Keratinocyte (primary cell): ENCODE results near the gene A4GNT. TPM values are rescaled to one million over a fixed set of nuclear protein-coding genes. Genes with fewer than 3 reads are reported as not detected.

Experiments
- DNase-seq: peaks from one replicate; pipeline ENCODE4 v3.0.0-alpha.2; 2011; ENCODE audit warnings: low read depth, missing footprints, low spot score
- FAIRE-seq: peaks from 2 replicates; lab custom pipeline; 2011; peaks lifted over from hg19 to GRCh38; lab: Jason Lieb, UNC
- H2AFZ ChIP-seq: 2 replicates; pipeline ENCODE4 v1.6.0; 2012; ENCODE audit warnings: low read length, control low read depth, inconsistent platforms; ENCODE audit not compliant: control insufficient read depth
- H3K27ac ChIP-seq: 2 replicates; pipeline ENCODE4 v1.5.1; 2011; ENCODE audit warnings: low read length; ENCODE audit not compliant: control insufficient read depth, insufficient read depth
- H3K27me3 ChIP-seq: 3 replicates; pipeline ENCODE4 v1.6.0; 2011; ENCODE audit warnings: low read length; ENCODE audit not compliant: control insufficient read depth, insufficient read depth; ENCODE audit errors: extremely low read depth
- H3K36me3 ChIP-seq, 2 experiments: 2 replicates in 1 of 2; 3 replicates in 1 of 2; pipeline ENCODE4 v1.5.1; 2011; ENCODE audit warnings: low read length in 2 of 2, mild to moderate bottlenecking in 1 of 2; ENCODE audit not compliant: control insufficient read depth in 2 of 2, insufficient read depth in 2 of 2; ENCODE audit errors: extremely low read depth in 1 of 2
- H3K4me1 ChIP-seq: 3 replicates; pipeline ENCODE4 v1.5.1; 2011; ENCODE audit warnings: low read length; ENCODE audit not compliant: control insufficient read depth, insufficient read depth; ENCODE audit errors: extremely low read depth
- H3K4me2 ChIP-seq: 3 replicates; pipeline ENCODE4 v1.6.0; 2011; ENCODE audit warnings: low read depth, low read length; ENCODE audit not compliant: control insufficient read depth, insufficient read depth; ENCODE audit errors: extremely low read depth
- H3K4me3 ChIP-seq, 3 experiments: fragments of 200-600 bp in 1 of 3; sonication (generic) in 1 of 3; 2 replicates in 2 of 3; 3 replicates in 1 of 3; pipeline ENCODE4 v1.5.1; 2011 to 2016; ENCODE audit warnings: low read length in 3 of 3, mild to moderate bottlenecking in 3 of 3, control low read depth in 2 of 3, inconsistent platforms in 1 of 3, low read depth in 1 of 3, mixed read lengths in 1 of 3, mixed run types in 1 of 3, moderate library complexity in 1 of 3; ENCODE audit not compliant: control insufficient read depth in 2 of 3, insufficient read depth in 2 of 3; ENCODE audit errors: extremely low read depth in 1 of 3
- H3K79me2 ChIP-seq: 2 replicates; pipeline ENCODE4 v1.6.0; 2012; ENCODE audit warnings: low read length; ENCODE audit not compliant: control insufficient read depth, insufficient read depth
- H3K9ac ChIP-seq: 3 replicates; pipeline ENCODE4 v1.6.0; 2011; ENCODE audit warnings: low read length; ENCODE audit not compliant: control insufficient read depth, insufficient read depth; ENCODE audit errors: extremely low read depth
- H3K9me1 ChIP-seq: 3 replicates; pipeline ENCODE4 v1.6.0; 2011; ENCODE audit warnings: low read length; ENCODE audit not compliant: control insufficient read depth, insufficient read depth; ENCODE audit errors: extremely low read depth
- H3K9me3 ChIP-seq: 2 replicates; pipeline ENCODE4 v1.5.1; 2012; ENCODE audit warnings: low read depth, low read length; ENCODE audit not compliant: control insufficient read depth
- H4K20me1 ChIP-seq: 3 replicates; pipeline ENCODE4 v1.6.0; 2011; ENCODE audit warnings: low read length; ENCODE audit not compliant: control insufficient read depth, insufficient read depth; ENCODE audit errors: extremely low read depth
- CTCF ChIP-seq, 3 experiments: IDR thresholded peaks in 1 of 3; conservative IDR thresholded peaks in 1 of 3; optimal IDR thresholded peaks in 1 of 3; 2 replicates in 2 of 3; 3 replicates in 1 of 3; pipeline versions ENCODE3 to v1.5.1; 2011; ENCODE audit warnings: low read length in 3 of 3, mild to moderate bottlenecking in 3 of 3, moderate library complexity in 2 of 3, control low read depth in 1 of 3, inconsistent platforms in 1 of 3; ENCODE audit not compliant: insufficient read depth in 2 of 3; ENCODE audit errors: extremely low read depth in 1 of 3
- EZH2 ChIP-seq: IDR thresholded peaks from one replicate; pipeline ENCODE4 v1.6.1; 2012; ENCODE audit warnings: inconsistent platforms, mild to moderate bottlenecking, low read length, moderate library complexity
- dilution Hi-C: fragments of 300-500 bp; cut with MboI; formaldehyde crosslinking; loops from one replicate; pipeline ENCODE4 v1.7.0; 2020; ENCODE audit warnings: low sequenced_read_pairs; ENCODE audit not compliant: extremely low pct_ligation_motif_present
- polyA plus RNA-seq, 5 experiments: library from polyadenylated mRNA; depleted of rRNA in 3 of 5; stranded (reverse) in 3 of 5; stranded (forward) in 1 of 5; unstranded in 1 of 5; fragments of >200 nt; gene quantifications; 1 replicate in 1 of 5; 2 replicates in 3 of 5; 3 replicates in 1 of 5; pipeline versions ENCODE4 v1.2.1 to v1.2.3, GENCODE V29; 2011 to 2012; ENCODE audit warnings: missing spikeins in 2 of 5, low read depth in 1 of 5, low replicate concordance in 1 of 5

A4GNT gene
- polyA plus RNA-seq, 1 donor (not counting 4 experiments of a cell fraction or from before 2014, with no cell fraction given) = not detected

- TF ChIP-seq CTCF (optimal IDR thresholded peaks at IDR 0.05 in 1 of 3, IDR thresholded peaks at IDR 0.05 in 1 of 3, conservative IDR thresholded peaks at IDR 0.05 in 1 of 3; ENCODE audit: extremely low read depth in 1 of 3, insufficient read depth in 2 of 3, low read length in 3 of 3) (no peak), EZH2 (no peak)
- H3K36me3 ChIP-seq = no peaks in the 10 kb centered on the region
- FAIRE-seq = no peak
These were observed 17.7 kb downstream of the A4GNT start for GRCh38 chr3:138114431-138114918.

GRCh38 chr3:138113326-138113725 lies 18.9 kb downstream of the A4GNT start:
- DNase-seq (no peak), FAIRE-seq (no peak)
- no peak overlapping the region for H3K4me3 ChIP-seq
- peaks cover 29% of the 10 kb centered on the region for H3K4me1 ChIP-seq
- no peaks in the 10 kb centered on the region for H3K27me3 ChIP-seq
- H3K4me2 ChIP-seq = no peak overlapping the region
- no peaks in the 10 kb centered on the region for H4K20me1 ChIP-seq
- H3K36me3 ChIP-seq = no peaks in the 10 kb centered on the region
- peaks cover 6% of the 10 kb centered on the region for H3K79me2 ChIP-seq
- peak overlapping the region; percentile 65 for H3K27ac ChIP-seq
- no peak overlapping the region for H3K9ac ChIP-seq
- dilution Hi-C loops = no loop called here
- TF ChIP-seq EZH2 = no peak
- no peak for TF ChIP-seq CTCF (optimal IDR thresholded peaks at IDR 0.05 in 1 of 3, IDR thresholded peaks at IDR 0.05 in 1 of 3, conservative IDR thresholded peaks at IDR 0.05 in 1 of 3; ENCODE audit: extremely low read depth in 1 of 3, insufficient read depth in 2 of 3, low read length in 3 of 3)
- no peaks in the 10 kb centered on the region for H3K9me3 ChIP-seq
- no peak overlapping the region for H2AFZ ChIP-seq
- no peaks in the 10 kb centered on the region for H3K9me1 ChIP-seq

More at GRCh38 chr3:138114431-138114918, 17.7 kb downstream of the A4GNT start:
- no peaks in the 10 kb centered on the region for H4K20me1 ChIP-seq
- H2AFZ ChIP-seq = peak overlapping the region; percentile 95
- H3K9me3 ChIP-seq = no peaks in the 10 kb centered on the region
- peak overlapping the region; percentile 85 for H3K27ac ChIP-seq
- dilution Hi-C loops = no loop called here
- no peaks in the 10 kb centered on the region for H3K27me3 ChIP-seq
- H3K4me3 ChIP-seq = peak overlapping the region; percentile 50 to 80 (median 71)
- peaks cover 29% of the 10 kb centered on the region for H3K4me1 ChIP-seq
- peak overlapping the region; percentile 98 for H3K4me2 ChIP-seq
- DNase-seq = no peak
- peak overlapping the region; percentile 87 for H3K9ac ChIP-seq
- H3K79me2 ChIP-seq = peaks cover 6% of the 10 kb centered on the region
- no peaks in the 10 kb centered on the region for H3K9me1 ChIP-seq
